Muscle of leg (tissue), 11 donors: ENCODE results near the gene GOLGB1. TPM values are rescaled to one million over a fixed set of nuclear protein-coding genes. Genes with fewer than 3 reads are reported as not detected.

ENCODE experiments used
- DNase-seq: peaks from one replicate; pipeline ENCODE4 v3.0.0; 2013
- H3K27ac ChIP-seq: one replicate; pipeline ENCODE4 v1.5.1; 2013; ENCODE audit warnings: mild to moderate bottlenecking, low read length, control low read depth
- H3K27me3 ChIP-seq: one replicate; pipeline ENCODE4 v1.6.1; 2013; ENCODE audit warnings: low read length; ENCODE audit not compliant: control insufficient read depth, insufficient read depth
- H3K36me3 ChIP-seq: one replicate; pipeline ENCODE4 v1.6.1; 2013; ENCODE audit warnings: low read length; ENCODE audit not compliant: control insufficient read depth, insufficient read depth
- H3K4me1 ChIP-seq: one replicate; pipeline ENCODE4 v1.6.1; 2013; ENCODE audit warnings: low read length; ENCODE audit not compliant: control insufficient read depth, insufficient read depth
- H3K4me3 ChIP-seq: one replicate; pipeline ENCODE4 v1.5.1; 2013; ENCODE audit warnings: low read length, control low read depth
- H3K9me3 ChIP-seq: replicated peaks from 2 replicates; pipeline ENCODE4 v1.6.1; 2013; ENCODE audit warnings: low read depth, low read length; ENCODE audit not compliant: control insufficient read depth
- WGBS: methylation state at CpG from one replicate; pipeline ENCODE4 v1.1.5; 2013; ENCODE audit warnings: missing lambda C conversion rate; ENCODE audit not compliant: insufficient coverage; 5-methylcytosine and 5-hydroxymethylcytosine counted together
- polyA plus RNA-seq, 8 donors: library from polyadenylated mRNA; unstranded; fragments of 120-200 nt; gene quantifications; one replicate each; pipeline versions ENCODE4 v1.2.1 to v1.2.3, GENCODE V29; 2013; ENCODE audit warnings: inconsistent platforms in 1 of 8, low replicate concordance in 1 of 8; ENCODE audit not compliant: insufficient read length in 8 of 8, insufficient read depth in 1 of 8
- total RNA-seq: library from RNA; stranded (reverse); fragments of 120-200 nt; gene quantifications from one replicate; pipeline ENCODE4 v1.2.4, GENCODE V29; 2013

GOLGB1 gene
- total and polyA plus RNA-seq, 9 donors: 38.0 to 50.2 (median 44.6) TPM

GRCh38 chr3:121663171-121663847 is 86.2 kb downstream of the GOLGB1 start:
- DNase-seq: peak; percentile 7
- Histone ChIP-seq H3K36me3 (peaks cover 49% of the 10 kb centered on the region), H3K4me1 (peaks cover 19% of the 10 kb centered on the region), H3K27ac (peak overlapping the region; percentile 37), H3K4me3 (no peak overlapping the region), H3K27me3 (no peaks in the 10 kb centered on the region), H3K9me3 (no peaks in the 10 kb centered on the region)
- WGBS: no CpG with 5 or more reads among the region's 2 CpGs

- no peak for DNase-seq
- no peak overlapping the region for H3K4me3 ChIP-seq
- H3K4me1 ChIP-seq: peaks cover 19% of the 10 kb centered on the region
- peaks cover 46% of the 10 kb centered on the region for H3K36me3 ChIP-seq
- no peak overlapping the region for H3K27ac ChIP-seq
- H3K9me3 ChIP-seq: no peaks in the 10 kb centered on the region
- no peaks in the 10 kb centered on the region for H3K27me3 ChIP-seq
Observed at GRCh38 chr3:121662742-121663141, 86.8 kb downstream of the GOLGB1 start.

DNA sequence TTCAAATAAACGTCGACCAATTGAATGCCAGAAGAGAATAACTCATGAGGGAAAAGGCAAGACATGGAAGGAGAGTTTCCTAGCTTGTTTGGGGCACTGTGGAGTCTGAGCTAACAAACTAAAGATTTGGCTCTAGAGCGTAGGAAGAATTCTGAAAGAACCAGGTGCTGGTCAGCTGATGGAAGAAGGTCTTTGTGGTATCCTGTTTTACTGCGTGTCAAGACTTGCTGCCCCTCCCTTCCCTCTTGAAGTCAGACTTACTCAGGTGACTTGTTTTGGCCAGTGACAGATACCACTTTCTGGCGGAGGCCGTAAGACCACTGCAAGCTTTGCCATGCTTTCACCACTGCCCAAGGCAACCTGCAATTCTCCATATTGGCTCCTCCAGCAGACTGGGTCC is 88.2 kb downstream of the GOLGB1 start:
- Histone ChIP-seq H3K4me1 (peaks cover 19% of the 10 kb centered on the region), H3K4me3 (no peak overlapping the region), H3K36me3 (peaks cover 37% of the 10 kb centered on the region), H3K27me3 (no peaks in the 10 kb centered on the region), H3K9me3 (no peaks in the 10 kb centered on the region), H3K27ac (no peak overlapping the region)
- no peak for DNase-seq
- WGBS: 92% methylated on average over 3 of the region's 6 CpGs

- Histone ChIP-seq H3K4me3 (peak within 1 kb of the TSS; percentile 14), H3K36me3 (peaks cover 29% of the 10 kb centered on the region), H3K27me3 (no peaks in the 10 kb centered on the region), H3K27ac (peak within 1 kb of the TSS; percentile 73), H3K4me1 (peaks cover 19% of the 10 kb centered on the region), H3K9me3 (no peaks in the 10 kb centered on the region)
- DNase-seq: peak; percentile 69
- WGBS: 60% methylated on average over 6 of the region's 9 CpGs
Observed at GRCh38 chr3:121660356-121661171, 89.0 kb downstream of the GOLGB1 start, which contains the start of gene HCLS1. HCLS1 (minus strand) TSS chr3:121660903; CDS start chr3:121658347, 2,556 bp downstream.

DNA sequence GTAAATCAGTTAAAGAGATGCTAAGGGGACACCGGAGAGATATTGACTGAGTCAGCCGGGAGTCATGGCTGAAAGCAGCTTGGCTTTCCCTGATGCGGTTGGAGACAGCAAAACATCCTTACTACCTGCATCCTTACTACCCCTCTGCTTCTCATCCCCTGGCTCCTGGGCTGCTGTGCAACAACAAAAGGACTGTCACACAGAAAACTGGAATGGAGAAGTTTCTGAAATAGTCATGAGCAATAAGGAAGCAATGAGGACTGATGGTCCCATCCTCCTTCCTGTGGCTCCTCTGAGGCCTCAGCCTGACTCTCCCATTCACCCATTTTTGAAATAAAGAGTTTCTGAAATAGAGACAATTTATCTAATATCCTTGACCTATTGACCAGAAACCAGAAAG is 90.0 kb downstream of the GOLGB1 start:
- 95% methylated on average over 3 of the region's 3 CpGs for whole genome bisulfite sequencing
- Histone ChIP-seq H3K9me3 (no peaks in the 10 kb centered on the region), H3K27ac (no peak overlapping the region), H3K27me3 (no peaks in the 10 kb centered on the region), H3K36me3 (peaks cover 20% of the 10 kb centered on the region), H3K4me3 (no peak overlapping the region), H3K4me1 (peaks cover 19% of the 10 kb centered on the region)
- DNase-seq: peak; percentile 9

GRCh38 chr3:121658716-121659435 is 90.7 kb downstream of the GOLGB1 start:
- Histone ChIP-seq H3K4me1 (peaks cover 18% of the 10 kb centered on the region), H3K9me3 (no peaks in the 10 kb centered on the region), H3K36me3 (peaks cover 14% of the 10 kb centered on the region), H3K27me3 (no peaks in the 10 kb centered on the region), H3K4me3 (no peak overlapping the region), H3K27ac (no peak overlapping the region)
- DNase-seq: no peak
- WGBS: no CpG with 5 or more reads among the region's 6 CpGs

GRCh38 chr3:121654493-121655385 is 94.8 kb downstream of the GOLGB1 start:
- Histone ChIP-seq H3K4me1 (peaks cover 4% of the 10 kb centered on the region), H3K27ac (no peak overlapping the region), H3K9me3 (no peaks in the 10 kb centered on the region), H3K36me3 (no peaks in the 10 kb centered on the region), H3K4me3 (no peak overlapping the region), H3K27me3 (no peaks in the 10 kb centered on the region)
- no peak for DNase-seq
- WGBS: 86% methylated on average over 2 of the region's 6 CpGs

DNA sequence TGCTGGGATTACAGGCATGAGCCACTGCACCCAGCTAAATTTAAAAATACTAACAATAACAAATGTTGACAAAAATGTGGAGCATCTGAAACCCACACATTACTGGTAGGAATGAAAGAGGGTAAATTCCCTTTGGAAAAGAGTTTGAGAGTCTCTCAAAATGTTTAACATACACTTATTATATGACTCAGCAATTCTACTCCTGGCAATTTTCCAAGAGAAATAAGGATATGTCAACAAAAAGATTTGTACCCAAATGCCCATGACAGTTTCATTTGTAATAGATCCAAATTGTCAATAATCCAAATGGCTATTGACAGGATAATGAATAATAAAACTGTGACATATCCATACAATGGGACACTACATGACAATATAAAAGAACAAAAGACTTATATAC is 97.9 kb downstream of the GOLGB1 start:
- Histone ChIP-seq H3K27me3 (no peaks in the 10 kb centered on the region), H3K36me3 (no peaks in the 10 kb centered on the region), H3K9me3 (no peaks in the 10 kb centered on the region), H3K4me1 (peaks cover 3% of the 10 kb centered on the region), H3K27ac (no peak overlapping the region), H3K4me3 (no peak overlapping the region)
- no peak for DNase-seq

GRCh38 chr3:121649645-121650044 is 99.9 kb downstream of the GOLGB1 start:
- no peak overlapping the region for H3K27ac ChIP-seq

More at GRCh38 chr3:121649645-121650044, 99.9 kb downstream of the GOLGB1 start:
- Histone ChIP-seq H3K9me3 (no peaks in the 10 kb centered on the region), H3K36me3 (no peaks in the 10 kb centered on the region), H3K4me1 (peaks cover 3% of the 10 kb centered on the region), H3K27me3 (no peaks in the 10 kb centered on the region), H3K4me3 (no peak overlapping the region)
- DNase-seq: no peak
